GM18870 (cell line): ENCODE results near the gene BMP8A.

Experiments used
- ATAC-seq: cut with Tn5 transposase; IDR thresholded peaks from one replicate; pipeline ENCODE4 v1.9.1; 2021; ENCODE audit warnings: moderate library complexity; ENCODE audit not compliant: unreplicated experiment

Gene BMP8A

GRCh38 chr1:39566441-39567137 is 75.2 kb downstream of the BMP8A start:
- ATAC-seq, result no peak

- no peak for ATAC-seq
Measured at GRCh38 chr1:39567302-39567701, 75.9 kb downstream of the BMP8A start.

GRCh38 chr1:39568208-39568607 is 76.8 kb downstream of the BMP8A start:
- no peak for ATAC-seq

- no peak for ATAC-seq
Measured at GRCh38 chr1:39569034-39569433, 77.6 kb downstream of the BMP8A start.

GRCh38 chr1:39570477-39571177 is 79.2 kb downstream of the BMP8A start:
- ATAC-seq, result no peak

- ATAC-seq, result no peak
Measured at GRCh38 chr1:39571178-39571483, 79.7 kb downstream of the BMP8A start.

GRCh38 chr1:39572379-39573096 is 81.1 kb downstream of the BMP8A start:
- ATAC-seq, result no peak

- ATAC-seq, result no peak
Measured at GRCh38 chr1:39573097-39573465, 81.6 kb downstream of the BMP8A start.

GRCh38 chr1:39573736-39574624 is 82.5 kb downstream of the BMP8A start:
- no peak for ATAC-seq

- ATAC-seq, result no peak
Measured at GRCh38 chr1:39574646-39575045, 83.2 kb downstream of the BMP8A start.
